BJ (cell line): ENCODE measurements around the gene DOCK4. TPM values are rescaled to one million over a fixed set of nuclear protein-coding genes. Genes with fewer than 3 reads are reported as not detected.

Experiments
- CTCF ChIA-PET: fragments of 350-600 bp; formaldehyde crosslinking; extraction: SDS; loops from one replicate; lab custom pipeline; 2021; ENCODE audit warnings: antibody characterized with exemption, inconsistent platforms; lab: Yijun Ruan, JAX
- POLR2A ChIA-PET: fragments of 300-600 bp; sonication (Branson Sonifier 250); formaldehyde crosslinking; extraction: SDS; loops from one replicate; lab custom pipeline; 2021; ENCODE audit warnings: antibody characterized with exemption; lab: Charles Lee
- DNase-seq: peaks from one replicate; pipeline ENCODE4 v3.0.0-alpha.2; 2011; ENCODE audit warnings: low read depth
- H3K27me3 ChIP-seq: 2 replicates; pipeline ENCODE4 v1.6.0; 2011; ENCODE audit warnings: low read length; ENCODE audit not compliant: control insufficient read depth, insufficient read depth
- H3K36me3 ChIP-seq: 2 replicates; pipeline ENCODE4 v1.5.1; 2011; ENCODE audit warnings: low read length; ENCODE audit not compliant: control insufficient read depth, insufficient read depth
- H3K4me3 ChIP-seq: 2 replicates; pipeline ENCODE4 v1.5.1; 2011; ENCODE audit warnings: low read depth, mild to moderate bottlenecking, control low read depth, low read length
- polyA plus RNA-seq: library from polyadenylated mRNA; depleted of rRNA; stranded (reverse); fragments of >200 nt; gene quantifications from 2 replicates; pipeline ENCODE4 v1.2.3, GENCODE V29; 2011; rRNA removed
- small RNA-seq: library from RNA; depleted of rRNA; stranded (forward); fragments of <200 nt; gene quantifications from one replicate; pipeline ENCODE3, GENCODE V24; 2012; ENCODE audit warnings: low replicate concordance, low read depth; ENCODE audit not compliant: insufficient read length
- TF ChIP-seq, protein P1 (sequence below): IDR thresholded peaks from 2 replicates; pipeline ENCODE4 v1.5.1; 2011; ENCODE audit warnings: low read depth, mild to moderate bottlenecking, control low read depth, inconsistent platforms, low read length, moderate library complexity; ENCODE audit not compliant: insufficient read depth

Gene DOCK4
- polyA plus RNA-seq, 1 experiment, result 0.15 TPM

GRCh38 chr7:111678986-111679385, 527.2 kb downstream of the DOCK4 start:
- TF ChIP-seq, protein P1, sequence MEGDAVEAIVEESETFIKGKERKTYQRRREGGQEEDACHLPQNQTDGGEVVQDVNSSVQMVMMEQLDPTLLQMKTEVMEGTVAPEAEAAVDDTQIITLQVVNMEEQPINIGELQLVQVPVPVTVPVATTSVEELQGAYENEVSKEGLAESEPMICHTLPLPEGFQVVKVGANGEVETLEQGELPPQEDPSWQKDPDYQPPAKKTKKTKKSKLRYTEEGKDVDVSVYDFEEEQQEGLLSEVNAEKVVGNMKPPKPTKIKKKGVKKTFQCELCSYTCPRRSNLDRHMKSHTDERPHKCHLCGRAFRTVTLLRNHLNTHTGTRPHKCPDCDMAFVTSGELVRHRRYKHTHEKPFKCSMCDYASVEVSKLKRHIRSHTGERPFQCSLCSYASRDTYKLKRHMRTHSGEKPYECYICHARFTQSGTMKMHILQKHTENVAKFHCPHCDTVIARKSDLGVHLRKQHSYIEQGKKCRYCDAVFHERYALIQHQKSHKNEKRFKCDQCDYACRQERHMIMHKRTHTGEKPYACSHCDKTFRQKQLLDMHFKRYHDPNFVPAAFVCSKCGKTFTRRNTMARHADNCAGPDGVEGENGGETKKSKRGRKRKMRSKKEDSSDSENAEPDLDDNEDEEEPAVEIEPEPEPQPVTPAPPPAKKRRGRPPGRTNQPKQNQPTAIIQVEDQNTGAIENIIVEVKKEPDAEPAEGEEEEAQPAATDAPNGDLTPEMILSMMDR, result no peak
- CTCF ChIA-PET, result no interaction called here
- no peak overlapping the region for H3K4me3 ChIP-seq
- DNase-seq, result no peak
- POLR2A ChIA-PET, result no interaction called here
- no peaks in the 10 kb centered on the region for H3K27me3 ChIP-seq
- H3K36me3 ChIP-seq, result no peaks in the 10 kb centered on the region

GRCh38 chr7:111678281-111678680, 527.9 kb downstream of the DOCK4 start:
- ChIA-PET CTCF (no interaction called here), POLR2A (no interaction called here)
- TF ChIP-seq, protein P1, result no peak
- DNase-seq, result no peak
- no peaks in the 10 kb centered on the region for H3K36me3 ChIP-seq
- H3K4me3 ChIP-seq, result no peak overlapping the region
- no peaks in the 10 kb centered on the region for H3K27me3 ChIP-seq

DNA sequence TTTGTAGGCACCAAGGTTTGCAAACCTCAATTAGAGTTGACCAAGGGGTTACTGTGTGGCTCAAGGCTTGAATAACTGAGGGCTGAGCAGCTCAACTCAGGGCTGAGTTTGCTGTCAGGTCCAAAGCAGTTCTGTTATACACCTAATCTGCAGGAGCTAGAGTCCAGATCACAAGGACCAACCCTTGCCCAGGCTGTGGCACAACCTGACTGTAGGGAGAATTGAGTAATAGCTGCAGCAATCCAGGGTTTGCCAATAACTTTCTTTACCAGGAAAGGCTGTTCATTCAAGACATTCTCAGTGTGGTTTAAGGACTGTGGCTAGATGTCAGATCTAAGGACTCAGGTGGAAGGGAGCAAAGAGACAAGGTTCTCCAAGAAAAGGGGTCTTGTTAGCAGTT, 528.4 kb downstream of the DOCK4 start:
- H3K4me3 ChIP-seq, result no peak overlapping the region
- CTCF ChIA-PET, result no interaction called here
- POLR2A ChIA-PET, result no interaction called here
- TF ChIP-seq, protein P1, result no peak
- H3K27me3 ChIP-seq, result no peaks in the 10 kb centered on the region
- no peak for DNase-seq
- H3K36me3 ChIP-seq, result no peaks in the 10 kb centered on the region

- TF ChIP-seq, protein P1, result no peak
- ChIA-PET CTCF (no interaction called here), POLR2A (no interaction called here)
- Histone ChIP-seq H3K36me3 (no peaks in the 10 kb centered on the region), H3K4me3 (no peak overlapping the region), H3K27me3 (no peaks in the 10 kb centered on the region)
- no peak for DNase-seq
Observed at GRCh38 chr7:111676811-111677210, 529.4 kb downstream of the DOCK4 start.

Small RNA genes lying within 50 kb of the gene (small RNA-seq; reads per million reads assigned to genes)
- gene RNA5SP237, result not detected

Other genes starting within 250 kb of the DOCK4 start
- gene ZNF277, start 296 bp upstream of the DOCK4 start, polyA plus RNA-seq, result 10.0 and 13.8 TPM in 2 replicates
- gene IFRD1, start 244.1 kb upstream of the DOCK4 start, polyA plus RNA-seq, result 24.2 and 39.6 TPM in 2 replicates